ENCODE data around the gene CELA3A. TPM values are rescaled to one million over a fixed set of nuclear protein-coding genes. Genes with fewer than 3 reads are reported as not detected.

CELA3A gene
- polyA plus RNA-seq, 3 donors, result not detected

- Histone ChIP-seq H4K20me1 (ENCODE audit: insufficient read depth, low read length) (no peaks in the 10 kb centered on the region), H3K27me3 (ENCODE audit: control insufficient read depth in 2 of 2, insufficient read depth in 2 of 2, low read length in 2 of 2) (no peaks in the 10 kb centered on the region), H3K79me2 (ENCODE audit: insufficient read depth, low read length) (no peaks in the 10 kb centered on the region), H3K9me3 (replicated peaks in 1 of 2; ENCODE audit: control insufficient read depth in 1 of 2, insufficient read depth in 1 of 2, low read length in 2 of 2) (no peaks in the 10 kb centered on the region), H2AFZ (ENCODE audit: insufficient read depth, low read depth, low read length, poor library complexity, severe bottlenecking) (no peak overlapping the region), H3K4me2 (replicated peaks; ENCODE audit: extremely low read depth, low read length, poor library complexity, severe bottlenecking) (no peak overlapping the region), H3K36me3 (replicated peaks in 1 of 2; ENCODE audit: control insufficient read depth in 1 of 2, insufficient read depth in 2 of 2, low read length in 2 of 2) (no peaks in the 10 kb centered on the region), H3K9ac (ENCODE audit: insufficient read depth, low read length, poor library complexity, severe bottlenecking) (no peak overlapping the region), H3K4me3 (replicated peaks in 1 of 3; ENCODE audit: low read depth in 2 of 3, low read length in 3 of 3) (no peak overlapping the region), H3K27ac (ENCODE audit: low read depth in 1 of 2, low read length in 2 of 2) (peak overlapping the region in 1 of 2 donors; percentile 14), H3K4me1 (ENCODE audit: control insufficient read depth in 1 of 2, insufficient read depth in 2 of 2, low read length in 2 of 2) (peaks cover 49% of the 10 kb centered on the region in 2 donors)
- Mint-ChIP-seq H3K4me1 (peaks cover 44% of the 10 kb centered on the region), H3K27ac (peak overlapping the region; percentile 50 to 98 (median 74)), H3K4me3 (no peak overlapping the region), H3K27me3 (ENCODE audit: low read depth in 3 of 3) (peaks cover 0 to 2% (median 0%) of the 10 kb centered on the region in 3 donors), H3K36me3 (no peaks in the 10 kb centered on the region), H3K9me3 (peaks cover 0 to 3% (median 0%) of the 10 kb centered on the region in 7 donors)
- WGBS (ENCODE audit: insufficient coverage), result 100% methylated on average over 1 of the region's 1 CpG
- TF ChIP-seq, protein P1, sequence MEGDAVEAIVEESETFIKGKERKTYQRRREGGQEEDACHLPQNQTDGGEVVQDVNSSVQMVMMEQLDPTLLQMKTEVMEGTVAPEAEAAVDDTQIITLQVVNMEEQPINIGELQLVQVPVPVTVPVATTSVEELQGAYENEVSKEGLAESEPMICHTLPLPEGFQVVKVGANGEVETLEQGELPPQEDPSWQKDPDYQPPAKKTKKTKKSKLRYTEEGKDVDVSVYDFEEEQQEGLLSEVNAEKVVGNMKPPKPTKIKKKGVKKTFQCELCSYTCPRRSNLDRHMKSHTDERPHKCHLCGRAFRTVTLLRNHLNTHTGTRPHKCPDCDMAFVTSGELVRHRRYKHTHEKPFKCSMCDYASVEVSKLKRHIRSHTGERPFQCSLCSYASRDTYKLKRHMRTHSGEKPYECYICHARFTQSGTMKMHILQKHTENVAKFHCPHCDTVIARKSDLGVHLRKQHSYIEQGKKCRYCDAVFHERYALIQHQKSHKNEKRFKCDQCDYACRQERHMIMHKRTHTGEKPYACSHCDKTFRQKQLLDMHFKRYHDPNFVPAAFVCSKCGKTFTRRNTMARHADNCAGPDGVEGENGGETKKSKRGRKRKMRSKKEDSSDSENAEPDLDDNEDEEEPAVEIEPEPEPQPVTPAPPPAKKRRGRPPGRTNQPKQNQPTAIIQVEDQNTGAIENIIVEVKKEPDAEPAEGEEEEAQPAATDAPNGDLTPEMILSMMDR (IDR thresholded peaks at IDR 0.05), result no peak
- no peak for DNase-seq
- intact Hi-C loops (cut with micrococcal nuclease), result no loop called here
Measured at GRCh38 chr1:22041505-22041904, 40.0 kb downstream of the CELA3A start.

- TF ChIP-seq, protein P1 (IDR thresholded peaks at IDR 0.05), result no peak
- Histone ChIP-seq H2AFZ (ENCODE audit: insufficient read depth, low read depth, low read length, poor library complexity, severe bottlenecking) (peak overlapping the region; percentile 35), H3K4me2 (replicated peaks; ENCODE audit: extremely low read depth, low read length, poor library complexity, severe bottlenecking) (no peak overlapping the region), H3K4me1 (ENCODE audit: control insufficient read depth in 1 of 2, insufficient read depth in 2 of 2, low read length in 2 of 2) (peaks cover 47% of the 10 kb centered on the region in 2 donors), H3K36me3 (replicated peaks in 1 of 2; ENCODE audit: control insufficient read depth in 1 of 2, insufficient read depth in 2 of 2, low read length in 2 of 2) (no peaks in the 10 kb centered on the region), H3K4me3 (replicated peaks in 1 of 3; ENCODE audit: low read depth in 2 of 3, low read length in 3 of 3) (no peak overlapping the region), H3K27ac (ENCODE audit: low read depth in 1 of 2, low read length in 2 of 2) (no peak overlapping the region), H3K9ac (ENCODE audit: insufficient read depth, low read length, poor library complexity, severe bottlenecking) (no peak overlapping the region), H3K9me3 (replicated peaks in 1 of 2; ENCODE audit: control insufficient read depth in 1 of 2, insufficient read depth in 1 of 2, low read length in 2 of 2) (no peaks in the 10 kb centered on the region), H3K27me3 (ENCODE audit: control insufficient read depth in 2 of 2, insufficient read depth in 2 of 2, low read length in 2 of 2) (no peaks in the 10 kb centered on the region), H3K79me2 (ENCODE audit: insufficient read depth, low read length) (no peaks in the 10 kb centered on the region), H4K20me1 (ENCODE audit: insufficient read depth, low read length) (no peaks in the 10 kb centered on the region)
- Mint-ChIP-seq H3K4me3 (no peak overlapping the region), H3K27ac (no peak overlapping the region), H3K36me3 (no peaks in the 10 kb centered on the region), H3K9me3 (peaks cover 0 to 3% (median 0%) of the 10 kb centered on the region in 7 donors), H3K27me3 (ENCODE audit: low read depth in 3 of 3) (peaks cover 0 to 2% (median 2%) of the 10 kb centered on the region in 3 donors), H3K4me1 (peaks cover 43% of the 10 kb centered on the region)
- intact Hi-C loops (cut with micrococcal nuclease), result no loop called here
- WGBS (ENCODE audit: insufficient coverage), result no CpG with 5 or more reads among the region's 3 CpGs
- DNase-seq, result no peak
Measured at GRCh38 chr1:22043198-22043769, 41.8 kb downstream of the CELA3A start.

All from CD14-positive monocyte (primary cell).